OCI-LY3 (cell line): Measurements from ENCODE around the gene SOCS7.

Experiments used
- EZH2phosphoT487 ChIP-seq: fragments of 200-600 bp; shearing (Covaris generic); IDR thresholded peaks from 2 replicates; pipeline ENCODE4 v1.6.1; 2018; ENCODE audit warnings: antibody characterized with exemption, mixed run types, low read depth
- TF ChIP-seq, protein P1 (sequence below): fragments of 200-600, 300-600 bp; sonication (generic); IDR thresholded peaks from 2 replicates; pipeline ENCODE4 v1.5.1; 2014; ENCODE audit warnings: antibody characterized with exemption, low read length, low read depth

DNA sequence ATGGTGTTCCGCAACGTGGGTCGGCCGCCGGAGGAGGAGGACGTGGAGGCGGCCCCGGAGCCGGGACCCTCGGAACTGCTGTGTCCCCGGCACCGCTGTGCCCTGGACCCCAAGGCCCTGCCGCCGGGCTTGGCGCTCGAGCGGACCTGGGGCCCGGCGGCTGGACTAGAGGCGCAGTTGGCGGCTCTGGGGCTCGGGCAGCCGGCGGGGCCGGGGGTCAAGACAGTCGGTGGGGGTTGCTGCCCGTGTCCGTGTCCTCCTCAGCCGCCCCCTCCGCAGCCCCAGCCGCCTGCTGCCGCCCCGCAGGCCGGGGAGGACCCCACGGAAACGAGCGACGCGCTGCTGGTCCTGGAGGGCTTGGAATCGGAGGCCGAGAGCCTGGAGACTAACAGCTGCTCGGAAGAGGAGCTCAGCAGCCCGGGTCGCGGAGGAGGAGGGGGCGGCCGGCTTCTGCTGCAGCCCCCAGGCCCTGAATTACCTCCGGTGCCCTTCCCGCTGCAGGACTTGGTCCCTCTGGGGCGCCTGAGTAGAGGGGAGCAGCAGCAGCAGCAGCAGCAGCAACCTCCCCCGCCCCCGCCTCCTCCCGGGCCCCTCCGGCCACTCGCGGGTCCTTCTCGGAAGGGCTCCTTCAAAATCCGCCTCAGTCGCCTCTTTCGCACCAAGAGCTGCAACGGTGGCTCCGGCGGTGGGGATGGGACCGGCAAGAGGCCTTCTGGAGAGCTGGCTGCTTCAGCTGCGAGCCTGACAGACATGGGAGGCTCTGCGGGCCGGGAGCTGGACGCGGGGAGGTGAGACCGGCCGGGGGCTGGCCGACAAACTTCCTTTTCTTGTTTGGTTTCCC lies 821 bp downstream of the SOCS7 start:
- no peak for TF ChIP-seq EZH2phosphoT487
- TF ChIP-seq, protein P1, sequence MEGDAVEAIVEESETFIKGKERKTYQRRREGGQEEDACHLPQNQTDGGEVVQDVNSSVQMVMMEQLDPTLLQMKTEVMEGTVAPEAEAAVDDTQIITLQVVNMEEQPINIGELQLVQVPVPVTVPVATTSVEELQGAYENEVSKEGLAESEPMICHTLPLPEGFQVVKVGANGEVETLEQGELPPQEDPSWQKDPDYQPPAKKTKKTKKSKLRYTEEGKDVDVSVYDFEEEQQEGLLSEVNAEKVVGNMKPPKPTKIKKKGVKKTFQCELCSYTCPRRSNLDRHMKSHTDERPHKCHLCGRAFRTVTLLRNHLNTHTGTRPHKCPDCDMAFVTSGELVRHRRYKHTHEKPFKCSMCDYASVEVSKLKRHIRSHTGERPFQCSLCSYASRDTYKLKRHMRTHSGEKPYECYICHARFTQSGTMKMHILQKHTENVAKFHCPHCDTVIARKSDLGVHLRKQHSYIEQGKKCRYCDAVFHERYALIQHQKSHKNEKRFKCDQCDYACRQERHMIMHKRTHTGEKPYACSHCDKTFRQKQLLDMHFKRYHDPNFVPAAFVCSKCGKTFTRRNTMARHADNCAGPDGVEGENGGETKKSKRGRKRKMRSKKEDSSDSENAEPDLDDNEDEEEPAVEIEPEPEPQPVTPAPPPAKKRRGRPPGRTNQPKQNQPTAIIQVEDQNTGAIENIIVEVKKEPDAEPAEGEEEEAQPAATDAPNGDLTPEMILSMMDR, result no peak
